ENCODE measurements around the gene TTC7B. TPM values are rescaled to one million over a fixed set of nuclear protein-coding genes. Genes with fewer than 3 reads are reported as not detected.

The TTC7B gene
- total and polyA plus RNA-seq, 10 of the 15 experiments (the other 5 are each of a cell fraction or from before 2014, with no cell fraction given) = under 0.01 to 1.1 (median 0.26) TPM; not detected in 2

GRCh38 chr14:90629471-90629870 lies 186.8 kb downstream of the TTC7B start:
- no peaks in the 10 kb centered on the region for H3K9me3 ChIP-seq (replicated peaks; ENCODE audit: control insufficient read depth, insufficient read depth, low read length)
- no peaks in the 10 kb centered on the region for H4K20me1 ChIP-seq (ENCODE audit: control insufficient read depth, insufficient read depth)
- no peaks in the 10 kb centered on the region for H3K79me2 ChIP-seq (ENCODE audit: control insufficient read depth, insufficient read depth, low read length)
- no TSS peak for BruUV-seq (replicated peaks)
- no peak overlapping the region for H3K4me3 ChIP-seq
- no peak overlapping the region for H3K4me2 ChIP-seq (ENCODE audit: control insufficient read depth, insufficient read depth)
- no peaks in the 10 kb centered on the region for H3K4me1 ChIP-seq (ENCODE audit: control insufficient read depth, insufficient read depth, low read length)
- H3K36me3 ChIP-seq (ENCODE audit: control insufficient read depth in 2 of 2, insufficient read depth in 2 of 2, low read length in 1 of 2) = no peaks in the 10 kb centered on the region
- CTCF ChIA-PET = no interaction called here
- H3K27ac ChIP-seq (ENCODE audit: control insufficient read depth, insufficient read depth) = no peak overlapping the region
- ATAC-seq (no peak), FAIRE-seq (no peak), DNase-seq (ENCODE audit: low read depth, low spot score) (no peak)
- in situ Hi-C loops (cut with MboI) = no loop called here
- H2AFZ ChIP-seq (ENCODE audit: control insufficient read depth, low read depth, low read length) = no peak overlapping the region
- WGBS (ENCODE audit: insufficient coverage, insufficient replicate concordance, low lambda C conversion rate, missing lambda C conversion rate) = 48% methylated on average over 9 of the region's 9 CpGs
- no peak overlapping the region for H3K9ac ChIP-seq (ENCODE audit: control insufficient read depth, insufficient read depth, low read length)
- peaks cover 0 to 1% of the 10 kb centered on the region in 2 experiments; a peak in 2 of 4 replicates for H3K27me3 ChIP-seq (replicated peaks in 1 of 2; ENCODE audit: control insufficient read depth in 2 of 2, insufficient read depth in 2 of 2, low read length in 1 of 2)
- SMC1A ChIA-PET (ENCODE audit: uncharacterized antibody, unreplicated experiment) = no interaction called here
- POLR2A ChIA-PET = no interaction called here
- intact Hi-C loops (cut with micrococcal nuclease; ENCODE audit: unreplicated experiment) = no loop called here
- RAD21 ChIA-PET (ENCODE audit: unreplicated experiment) = no interaction called here
- TF ChIP-seq NKRF (conservative IDR thresholded peaks at IDR 0.05) (no peak), CUX1 (IDR thresholded peaks at IDR 0.05; ENCODE audit: insufficient replicate concordance, low read depth, low read length) (no peak), HCFC1 (IDR thresholded peaks at IDR 0.05; ENCODE audit: low read length) (no peak), NFIC (IDR thresholded peaks at IDR 0.05; ENCODE audit: low read depth, low read length) (no peak), STAT3 (IDR thresholded peaks at IDR 0.05; ENCODE audit: low read depth, low read length) (no peak), RB1 (IDR thresholded peaks at IDR 0.05; ENCODE audit: borderline replicate concordance) (no peak), PRDM15 (CRISPR knock-in tag; IDR thresholded peaks at IDR 0.05) (no peak), RELA (IDR thresholded peaks at IDR 0.05; ENCODE audit: borderline replicate concordance, partially characterized antibody) (no peak), CBX3 (IDR thresholded peaks at IDR 0.05; ENCODE audit: borderline replicate concordance, low read depth) (no peak), CTCF (IDR thresholded peaks at IDR 0.05 in 2 of 3, conservative IDR thresholded peaks at IDR 0.05 in 1 of 3; ENCODE audit: control insufficient read depth in 2 of 3, extremely low read depth in 1 of 3, insufficient read depth in 1 of 3, low read depth in 3 of 3, low read length in 3 of 3) (no peak), ZNF207 (IDR thresholded peaks at IDR 0.05; ENCODE audit: borderline replicate concordance) (no peak)
